ENCODE results near the gene HHLA2. TPM values are rescaled to one million over a fixed set of nuclear protein-coding genes. Genes with fewer than 3 reads are reported as not detected.

HHLA2 gene
- total RNA-seq, 3 donors from 2014 or later (not counting 1 experiment from before 2014, with no cell fraction given), result 0.09 TPM; not detected in 2

DNA sequence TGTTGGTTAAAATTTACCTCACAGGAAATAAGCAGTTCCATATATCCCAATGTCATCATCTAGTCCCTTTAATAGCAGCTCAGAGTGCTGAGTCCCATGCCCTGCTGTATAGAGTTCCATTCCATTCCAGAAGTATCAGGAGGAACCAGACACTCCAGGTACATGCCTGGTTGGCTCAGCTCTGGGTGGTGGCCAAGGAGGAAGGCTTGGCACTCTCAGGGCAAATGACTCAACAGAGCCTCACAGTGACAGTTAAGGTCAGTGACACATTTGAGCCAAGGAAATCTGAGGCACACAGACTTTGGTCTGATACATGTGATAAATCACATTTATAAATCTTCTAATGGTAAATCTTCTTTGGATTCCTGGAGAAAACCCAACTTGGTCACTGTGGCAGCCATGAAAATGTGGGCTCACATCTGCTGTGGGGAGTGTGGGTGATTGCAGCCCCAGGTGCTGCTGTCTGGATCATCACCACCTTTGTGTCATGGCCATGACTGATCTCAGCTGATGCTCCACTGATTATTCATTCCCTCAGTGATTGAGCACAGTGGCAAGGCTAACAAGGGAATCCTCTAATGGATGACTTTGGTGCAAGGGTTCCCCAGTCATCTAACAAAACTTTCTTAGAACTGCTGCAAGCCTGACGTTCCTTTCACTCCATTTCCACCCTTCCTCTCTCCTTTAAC is 9.3 kb downstream of the HHLA2 start:
- DNase-seq (no peak), ATAC-seq (no peak)
- Mint-ChIP-seq H3K36me3 (peaks cover 9% of the 10 kb centered on the region), H3K9me3 (peaks cover 0 to 3% of the 10 kb centered on the region in 2 donors), H3K27ac (no peak overlapping the region), H3K4me1 (no peaks in the 10 kb centered on the region), H3K4me3 (no peak overlapping the region), H3K27me3 (ENCODE audit: low read depth in 2 of 2) (peaks cover 3 to 13% of the 10 kb centered on the region in 2 donors)
- WGBS (ENCODE audit: insufficient coverage), result 90% methylated on average over 1 of the region's 1 CpG
- Histone ChIP-seq H3K36me3 (ENCODE audit: control insufficient read depth, insufficient read depth, low read length) (no peaks in the 10 kb centered on the region), H3K9me3 (ENCODE audit: control insufficient read depth, insufficient read depth, low read length) (no peaks in the 10 kb centered on the region), H3K4me3 (ENCODE audit: low read length) (no peak overlapping the region), H3K27ac (ENCODE audit: low read length) (no peak overlapping the region), H3K4me1 (ENCODE audit: control insufficient read depth, insufficient read depth, low read length) (no peaks in the 10 kb centered on the region), H3K27me3 (ENCODE audit: control insufficient read depth, insufficient read depth, low read length) (no peaks in the 10 kb centered on the region)
- TF ChIP-seq, protein P1, sequence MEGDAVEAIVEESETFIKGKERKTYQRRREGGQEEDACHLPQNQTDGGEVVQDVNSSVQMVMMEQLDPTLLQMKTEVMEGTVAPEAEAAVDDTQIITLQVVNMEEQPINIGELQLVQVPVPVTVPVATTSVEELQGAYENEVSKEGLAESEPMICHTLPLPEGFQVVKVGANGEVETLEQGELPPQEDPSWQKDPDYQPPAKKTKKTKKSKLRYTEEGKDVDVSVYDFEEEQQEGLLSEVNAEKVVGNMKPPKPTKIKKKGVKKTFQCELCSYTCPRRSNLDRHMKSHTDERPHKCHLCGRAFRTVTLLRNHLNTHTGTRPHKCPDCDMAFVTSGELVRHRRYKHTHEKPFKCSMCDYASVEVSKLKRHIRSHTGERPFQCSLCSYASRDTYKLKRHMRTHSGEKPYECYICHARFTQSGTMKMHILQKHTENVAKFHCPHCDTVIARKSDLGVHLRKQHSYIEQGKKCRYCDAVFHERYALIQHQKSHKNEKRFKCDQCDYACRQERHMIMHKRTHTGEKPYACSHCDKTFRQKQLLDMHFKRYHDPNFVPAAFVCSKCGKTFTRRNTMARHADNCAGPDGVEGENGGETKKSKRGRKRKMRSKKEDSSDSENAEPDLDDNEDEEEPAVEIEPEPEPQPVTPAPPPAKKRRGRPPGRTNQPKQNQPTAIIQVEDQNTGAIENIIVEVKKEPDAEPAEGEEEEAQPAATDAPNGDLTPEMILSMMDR (IDR thresholded peaks at IDR 0.05), result no peak
- intact Hi-C loops (cut with micrococcal nuclease), result no loop called here

DNA sequence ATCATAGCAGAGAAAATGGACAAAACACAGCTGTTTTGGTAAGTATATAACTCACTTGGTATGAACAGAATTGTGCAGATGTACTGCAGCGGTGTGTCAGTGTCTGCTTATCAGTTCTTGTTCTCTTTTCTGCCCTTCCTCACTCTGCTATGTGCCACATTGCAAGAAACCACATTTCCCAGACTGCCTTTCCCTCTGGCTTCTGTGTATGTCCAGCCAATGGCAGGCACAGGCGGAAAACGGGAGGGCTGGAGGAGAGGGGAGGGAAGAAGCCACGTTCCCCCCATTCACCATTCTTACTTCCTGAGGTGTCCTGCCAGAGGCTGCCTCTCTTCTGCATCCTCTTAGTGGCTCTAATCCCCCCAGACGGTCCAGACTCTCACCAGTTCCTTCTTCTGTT is 15.4 kb downstream of the HHLA2 start:
- Histone ChIP-seq H3K36me3 (ENCODE audit: control insufficient read depth, insufficient read depth, low read length) (no peaks in the 10 kb centered on the region), H3K9me3 (ENCODE audit: control insufficient read depth, insufficient read depth, low read length) (no peaks in the 10 kb centered on the region), H3K27me3 (ENCODE audit: control insufficient read depth, insufficient read depth, low read length) (no peaks in the 10 kb centered on the region), H3K27ac (ENCODE audit: low read length) (no peak overlapping the region), H3K4me1 (ENCODE audit: control insufficient read depth, insufficient read depth, low read length) (no peaks in the 10 kb centered on the region), H3K4me3 (ENCODE audit: low read length) (no peak overlapping the region)
- H3K4me3 Mint-ChIP-seq, result no peak overlapping the region
- ATAC-seq, result no peak
- peaks cover 9% of the 10 kb centered on the region for H3K36me3 Mint-ChIP-seq
- H3K27ac Mint-ChIP-seq, result no peak overlapping the region
- no peak for DNase-seq
- H3K27me3 Mint-ChIP-seq (ENCODE audit: low read depth in 2 of 2), result peaks cover 9 to 14% of the 10 kb centered on the region in 2 donors
- TF ChIP-seq, protein P1 (IDR thresholded peaks at IDR 0.05), result no peak
- H3K9me3 Mint-ChIP-seq, result peaks cover 0 to 3% of the 10 kb centered on the region in 2 donors
- intact Hi-C loops (cut with micrococcal nuclease), result no loop called here
- WGBS (ENCODE audit: insufficient coverage), result 48% methylated on average over 2 of the region's 5 CpGs
- no peaks in the 10 kb centered on the region for H3K4me1 Mint-ChIP-seq

DNA sequence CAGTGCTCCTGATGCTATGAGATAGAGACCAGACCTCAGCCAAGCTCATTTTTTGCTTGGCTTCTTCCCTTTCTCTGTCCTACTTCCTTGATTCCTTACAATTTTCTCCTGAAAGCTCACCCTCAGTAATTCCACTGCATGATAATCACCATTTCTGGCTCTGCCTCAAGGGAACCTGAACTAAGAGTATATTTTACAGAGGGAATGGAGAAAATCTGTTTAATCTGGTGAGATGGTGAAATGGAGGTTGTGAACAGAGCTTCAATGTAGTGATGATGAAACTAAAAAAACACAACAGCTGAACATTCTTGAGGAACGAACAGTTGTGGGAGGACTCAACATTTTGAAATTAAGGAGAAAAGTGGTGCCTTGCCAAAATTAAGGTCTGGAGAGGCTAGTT is 16.3 kb downstream of the HHLA2 start:
- DNase-seq (no peak), ATAC-seq (no peak)
- Histone ChIP-seq H3K27ac (ENCODE audit: low read length) (no peak overlapping the region), H3K4me1 (ENCODE audit: control insufficient read depth, insufficient read depth, low read length) (no peaks in the 10 kb centered on the region), H3K9me3 (ENCODE audit: control insufficient read depth, insufficient read depth, low read length) (no peaks in the 10 kb centered on the region), H3K4me3 (ENCODE audit: low read length) (no peak overlapping the region), H3K36me3 (ENCODE audit: control insufficient read depth, insufficient read depth, low read length) (no peaks in the 10 kb centered on the region), H3K27me3 (ENCODE audit: control insufficient read depth, insufficient read depth, low read length) (no peaks in the 10 kb centered on the region)
- no peak overlapping the region for H3K4me3 Mint-ChIP-seq
- intact Hi-C loops (cut with micrococcal nuclease), result no loop called here
- no peaks in the 10 kb centered on the region for H3K4me1 Mint-ChIP-seq
- H3K36me3 Mint-ChIP-seq, result peaks cover 9% of the 10 kb centered on the region
- TF ChIP-seq, protein P1 (IDR thresholded peaks at IDR 0.05), result no peak
- WGBS (ENCODE audit: insufficient coverage), result 85% methylated on average over 1 of the region's 1 CpG
- H3K27me3 Mint-ChIP-seq (ENCODE audit: low read depth in 2 of 2), result peaks cover 9 to 14% of the 10 kb centered on the region in 2 donors
- peaks cover 0 to 3% of the 10 kb centered on the region in 2 donors for H3K9me3 Mint-ChIP-seq
- H3K27ac Mint-ChIP-seq, result no peak overlapping the region
